DOHH2 (cell line): ENCODE results near the gene THSD8.
A peak's percentile ranks its signal among the peaks of the same experiment; 100 is the strongest.

Experiments
- H3F3A ChIP-seq: fragments of 200-600 bp; sonication (generic), shearing (Covaris generic); 2 replicates; pipeline ENCODE4 v1.6.0; 2016; ENCODE audit warnings: antibody characterized with exemption, mild to moderate bottlenecking; ENCODE audit not compliant: control insufficient read depth, insufficient read depth
- H3K27ac ChIP-seq: fragments of 200-600 bp; sonication (generic); 2 replicates; pipeline ENCODE4 v1.5.1; 2014; ENCODE audit warnings: low read depth, mild to moderate bottlenecking, low read length, moderate library complexity
- H3K27me3 ChIP-seq: fragments of 200-600 bp; sonication (generic); 2 replicates; pipeline ENCODE4 v1.6.1; 2014; ENCODE audit warnings: mild to moderate bottlenecking, low read length, mixed read lengths; ENCODE audit not compliant: control insufficient read depth
- H3K36me3 ChIP-seq: fragments of 200-600 bp; sonication (generic); 2 replicates; pipeline ENCODE4 v1.6.1; 2014; ENCODE audit warnings: mild to moderate bottlenecking, low read length, moderate library complexity, mixed read lengths; ENCODE audit not compliant: control insufficient read depth
- H3K4me1 ChIP-seq: fragments of 200-600 bp; sonication (generic); 2 replicates; pipeline ENCODE4 v1.6.1; 2014; ENCODE audit warnings: mild to moderate bottlenecking, low read length, mixed read lengths; ENCODE audit not compliant: control insufficient read depth
- H3K4me2 ChIP-seq: fragments of 200-600 bp; sonication (generic); 2 replicates; pipeline ENCODE4 v1.6.0; 2014; ENCODE audit warnings: mild to moderate bottlenecking, low read length, moderate library complexity
- H3K4me3 ChIP-seq: fragments of 200-600 bp; sonication (generic); 2 replicates; pipeline ENCODE4 v1.5.1; 2014; ENCODE audit warnings: mild to moderate bottlenecking, low read length, mixed read lengths
- H3K79me2 ChIP-seq: fragments of 200-600 bp; sonication (generic); 2 replicates; pipeline ENCODE4 v1.6.1; 2014; ENCODE audit warnings: mild to moderate bottlenecking, low read length, mixed read lengths; ENCODE audit not compliant: control insufficient read depth
- H3K9me2 ChIP-seq: fragments of 200-600 bp; sonication (generic); replicated peaks from 2 replicates; pipeline ENCODE4 v1.6.1; 2014; ENCODE audit warnings: mild to moderate bottlenecking, low read length, mixed read lengths; ENCODE audit not compliant: control insufficient read depth
- H3K9me3 ChIP-seq: fragments of 200-600 bp; sonication (generic); 2 replicates; pipeline ENCODE4 v1.6.1; 2014; ENCODE audit warnings: antibody characterized with exemption, low read length, mixed read lengths; ENCODE audit not compliant: control insufficient read depth, insufficient read depth
- H4K20me1 ChIP-seq: fragments of 200-600 bp; sonication (generic); 2 replicates; pipeline ENCODE4 v1.6.0; 2014; ENCODE audit warnings: low read depth, mild to moderate bottlenecking, antibody characterized with exemption, low read length, moderate library complexity; ENCODE audit not compliant: control insufficient read depth, insufficient read depth
- EZH2phosphoT487 ChIP-seq: fragments of 200-600 bp; sonication (generic); IDR thresholded peaks from 2 replicates; pipeline ENCODE4 v1.6.1; 2017; ENCODE audit warnings: borderline replicate concordance, mild to moderate bottlenecking, antibody characterized with exemption, low read length, moderate library complexity, mixed read lengths
- TF ChIP-seq, protein P1 (sequence below): fragments of 200-600 bp; sonication (generic); IDR thresholded peaks from one replicate; pipeline ENCODE4 v1.5.1; 2014; ENCODE audit warnings: antibody characterized with exemption, mild to moderate bottlenecking, low read depth, low read length; ENCODE audit not compliant: poor library complexity, severe bottlenecking

Gene THSD8

DNA sequence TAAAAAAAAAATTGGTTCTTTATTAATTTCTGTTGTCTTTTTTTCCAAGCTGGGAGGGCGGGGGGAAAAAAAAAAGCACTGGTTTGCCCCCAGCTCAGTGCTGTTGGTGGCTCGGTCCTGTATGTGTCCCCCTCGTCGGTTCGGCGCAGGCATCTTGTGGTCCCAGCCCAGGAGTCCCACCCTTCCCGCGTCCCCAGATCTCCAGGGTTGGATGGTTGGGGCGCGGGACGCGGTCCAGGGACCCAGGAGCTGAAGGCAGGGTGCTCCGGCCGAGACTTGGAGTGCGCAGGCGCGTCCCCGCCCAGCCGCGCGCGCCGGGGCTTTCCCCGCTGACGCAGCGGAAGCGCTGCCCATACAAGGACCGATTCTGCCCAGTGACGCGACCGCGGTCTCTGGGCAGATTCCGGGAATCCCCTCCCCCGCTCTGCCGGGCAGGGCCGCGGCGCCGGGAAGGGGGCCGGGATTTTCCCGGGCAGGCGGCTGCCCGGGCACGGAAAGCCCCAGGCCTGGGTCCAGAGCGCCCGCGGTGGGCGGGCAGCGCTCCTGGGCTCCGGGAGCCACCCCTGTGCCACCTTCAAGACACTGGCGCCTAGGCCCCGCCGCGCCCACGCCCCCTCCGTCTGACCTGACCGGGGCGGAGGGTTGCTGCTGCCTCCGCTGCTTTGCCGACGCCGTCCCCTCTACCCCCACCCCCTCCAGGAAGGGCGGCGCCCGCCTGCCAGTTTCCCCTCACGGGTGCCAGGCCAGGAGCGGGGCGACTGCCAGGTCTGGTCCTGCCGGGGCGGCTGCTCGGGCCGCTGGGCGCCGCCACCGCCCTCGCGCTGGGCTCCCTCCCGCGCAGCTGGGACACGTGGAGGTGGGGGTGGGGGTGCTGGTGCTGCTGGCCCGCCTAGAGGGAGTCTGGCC is 8.3 kb upstream of the THSD8 start:
- TF ChIP-seq EZH2phosphoT487: no peak
- TF ChIP-seq, protein P1, sequence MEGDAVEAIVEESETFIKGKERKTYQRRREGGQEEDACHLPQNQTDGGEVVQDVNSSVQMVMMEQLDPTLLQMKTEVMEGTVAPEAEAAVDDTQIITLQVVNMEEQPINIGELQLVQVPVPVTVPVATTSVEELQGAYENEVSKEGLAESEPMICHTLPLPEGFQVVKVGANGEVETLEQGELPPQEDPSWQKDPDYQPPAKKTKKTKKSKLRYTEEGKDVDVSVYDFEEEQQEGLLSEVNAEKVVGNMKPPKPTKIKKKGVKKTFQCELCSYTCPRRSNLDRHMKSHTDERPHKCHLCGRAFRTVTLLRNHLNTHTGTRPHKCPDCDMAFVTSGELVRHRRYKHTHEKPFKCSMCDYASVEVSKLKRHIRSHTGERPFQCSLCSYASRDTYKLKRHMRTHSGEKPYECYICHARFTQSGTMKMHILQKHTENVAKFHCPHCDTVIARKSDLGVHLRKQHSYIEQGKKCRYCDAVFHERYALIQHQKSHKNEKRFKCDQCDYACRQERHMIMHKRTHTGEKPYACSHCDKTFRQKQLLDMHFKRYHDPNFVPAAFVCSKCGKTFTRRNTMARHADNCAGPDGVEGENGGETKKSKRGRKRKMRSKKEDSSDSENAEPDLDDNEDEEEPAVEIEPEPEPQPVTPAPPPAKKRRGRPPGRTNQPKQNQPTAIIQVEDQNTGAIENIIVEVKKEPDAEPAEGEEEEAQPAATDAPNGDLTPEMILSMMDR: no peak
- no peaks in the 10 kb centered on the region for H4K20me1 ChIP-seq
- H3K4me1 ChIP-seq: peaks cover 41% of the 10 kb centered on the region
- H3K9me2 ChIP-seq: no peaks in the 10 kb centered on the region
- peak overlapping the region; percentile 79 for H3K4me3 ChIP-seq
- no peaks in the 10 kb centered on the region for H3K9me3 ChIP-seq
- peak overlapping the region; percentile 93 for H3K4me2 ChIP-seq
- no peaks in the 10 kb centered on the region for H3K27me3 ChIP-seq
- H3F3A ChIP-seq: peaks cover 24% of the 10 kb centered on the region
- peak overlapping the region; percentile 84 for H3K27ac ChIP-seq
- peaks cover 6% of the 10 kb centered on the region; the same call in 1 of the 2 replicates for H3K36me3 ChIP-seq
- peaks cover 29% of the 10 kb centered on the region for H3K79me2 ChIP-seq

DNA sequence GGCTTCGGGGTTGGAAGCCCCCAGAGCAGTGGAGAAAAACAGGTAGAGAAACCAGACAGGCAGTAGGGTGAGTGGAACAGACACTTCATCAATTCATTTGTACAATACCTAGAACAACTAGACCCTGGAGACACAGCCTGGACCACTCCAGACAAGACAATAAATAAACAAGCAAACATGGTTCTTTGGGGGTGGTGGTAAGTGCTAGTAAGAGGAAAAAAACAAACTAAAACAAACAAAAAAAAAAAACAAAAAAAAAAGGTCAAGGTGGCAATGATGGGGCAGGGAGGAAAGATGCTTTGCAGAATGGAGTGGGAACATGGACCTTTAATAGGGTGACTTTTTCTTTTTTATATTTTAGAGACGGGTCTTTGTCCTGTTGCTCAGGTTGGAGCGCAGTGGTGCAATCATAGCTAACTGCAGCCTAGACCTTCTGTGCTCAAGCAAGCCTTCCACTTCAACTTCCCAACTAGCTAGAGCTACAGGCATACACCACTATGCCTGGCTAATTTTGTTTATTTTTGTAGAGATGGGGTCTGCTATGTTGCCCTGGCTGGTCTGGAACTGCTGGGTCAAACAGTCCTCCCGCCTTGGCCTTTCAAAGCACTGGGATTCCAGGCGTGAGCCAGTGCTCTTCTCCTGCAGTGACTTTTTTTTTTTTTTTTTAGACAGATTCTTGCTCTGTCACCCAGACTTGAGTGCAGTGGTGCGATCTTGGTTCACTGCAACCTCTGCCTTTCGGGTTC is 7.5 kb upstream of the THSD8 start:
- H3K27ac ChIP-seq: peak overlapping the region; percentile 24; the same call in 1 of the 2 replicates

DNA sequence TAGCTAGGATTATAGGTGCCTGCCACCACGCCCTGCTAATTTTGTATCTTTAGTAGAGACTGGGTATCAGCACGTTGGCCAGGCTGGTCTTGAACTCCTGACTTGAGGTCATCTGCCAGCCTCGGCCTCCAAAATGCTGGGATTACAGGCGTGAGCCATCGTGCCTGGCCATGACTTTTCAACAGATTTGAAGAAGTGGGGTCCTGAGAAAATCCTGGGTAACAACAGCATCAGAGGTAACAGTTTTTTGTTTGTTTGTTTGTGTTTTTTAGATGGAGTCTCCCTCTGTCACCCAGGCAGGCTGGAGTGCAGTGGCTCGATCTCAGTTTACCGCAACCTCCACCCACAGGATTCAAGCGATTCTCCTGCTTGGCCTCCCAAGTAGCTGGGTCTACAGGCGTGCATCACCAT is 6.9 kb upstream of the THSD8 start:
- peaks cover 32% of the 10 kb centered on the region for H3K4me1 ChIP-seq
- peaks cover 13% of the 10 kb centered on the region for H3K36me3 ChIP-seq
- H3K9me2 ChIP-seq: no peaks in the 10 kb centered on the region
- H3K4me2 ChIP-seq: no peak overlapping the region
- TF ChIP-seq EZH2phosphoT487: no peak
- TF ChIP-seq, protein P1: no peak
- peaks cover 29% of the 10 kb centered on the region for H3K79me2 ChIP-seq
- no peaks in the 10 kb centered on the region for H4K20me1 ChIP-seq
- no peak overlapping the region for H3K27ac ChIP-seq
- no peak overlapping the region for H3K4me3 ChIP-seq
- no peaks in the 10 kb centered on the region for H3K27me3 ChIP-seq
- H3F3A ChIP-seq: peaks cover 17% of the 10 kb centered on the region
- H3K9me3 ChIP-seq: no peaks in the 10 kb centered on the region

More for the DNA sequence above, 7.5 kb upstream of the THSD8 start:
- peaks cover 7% of the 10 kb centered on the region for H3K36me3 ChIP-seq
- H3K4me3 ChIP-seq: peak overlapping the region; percentile 79
- H3F3A ChIP-seq: peaks cover 17% of the 10 kb centered on the region
- no peaks in the 10 kb centered on the region for H3K9me2 ChIP-seq
- peaks cover 24% of the 10 kb centered on the region for H3K79me2 ChIP-seq
- peaks cover 33% of the 10 kb centered on the region for H3K4me1 ChIP-seq
- H3K9me3 ChIP-seq: no peaks in the 10 kb centered on the region
- H3K4me2 ChIP-seq: peak overlapping the region; percentile 93
- no peak for TF ChIP-seq EZH2phosphoT487
- TF ChIP-seq, protein P1: peak; percentile 14
- H4K20me1 ChIP-seq: no peaks in the 10 kb centered on the region
- H3K27me3 ChIP-seq: no peaks in the 10 kb centered on the region
